ENCODE results near the gene ACER3.

DNA sequence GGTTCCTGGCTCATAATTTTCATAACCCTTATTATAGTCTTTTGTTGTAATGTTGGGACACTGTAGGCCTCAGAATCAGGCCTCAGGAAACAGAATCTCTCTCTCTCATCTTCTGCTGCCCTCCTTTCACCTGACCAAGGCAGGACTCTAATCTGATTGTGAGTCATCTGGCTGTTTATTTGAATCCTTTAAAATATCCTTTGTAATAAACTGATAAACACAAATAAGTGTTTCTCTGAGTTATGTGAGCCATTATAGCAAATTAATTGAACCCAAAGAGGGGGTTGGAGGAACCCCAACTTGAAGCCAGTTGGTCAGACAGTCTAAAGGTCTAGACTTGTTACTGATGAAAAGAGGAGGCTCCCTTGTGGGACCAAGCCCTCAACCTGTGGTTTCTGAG lies 30.6 kb downstream of the ACER3 start:
- no peak for TF ChIP-seq POLR2AphosphoS5 (IDR thresholded peaks at IDR 0.05; ENCODE audit: low read depth)
- TF ChIP-seq, protein P1, sequence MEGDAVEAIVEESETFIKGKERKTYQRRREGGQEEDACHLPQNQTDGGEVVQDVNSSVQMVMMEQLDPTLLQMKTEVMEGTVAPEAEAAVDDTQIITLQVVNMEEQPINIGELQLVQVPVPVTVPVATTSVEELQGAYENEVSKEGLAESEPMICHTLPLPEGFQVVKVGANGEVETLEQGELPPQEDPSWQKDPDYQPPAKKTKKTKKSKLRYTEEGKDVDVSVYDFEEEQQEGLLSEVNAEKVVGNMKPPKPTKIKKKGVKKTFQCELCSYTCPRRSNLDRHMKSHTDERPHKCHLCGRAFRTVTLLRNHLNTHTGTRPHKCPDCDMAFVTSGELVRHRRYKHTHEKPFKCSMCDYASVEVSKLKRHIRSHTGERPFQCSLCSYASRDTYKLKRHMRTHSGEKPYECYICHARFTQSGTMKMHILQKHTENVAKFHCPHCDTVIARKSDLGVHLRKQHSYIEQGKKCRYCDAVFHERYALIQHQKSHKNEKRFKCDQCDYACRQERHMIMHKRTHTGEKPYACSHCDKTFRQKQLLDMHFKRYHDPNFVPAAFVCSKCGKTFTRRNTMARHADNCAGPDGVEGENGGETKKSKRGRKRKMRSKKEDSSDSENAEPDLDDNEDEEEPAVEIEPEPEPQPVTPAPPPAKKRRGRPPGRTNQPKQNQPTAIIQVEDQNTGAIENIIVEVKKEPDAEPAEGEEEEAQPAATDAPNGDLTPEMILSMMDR (IDR thresholded peaks at IDR 0.05; ENCODE audit: insufficient read depth, low read length) = no peak
- no peak for TF ChIP-seq REST (IDR thresholded peaks at IDR 0.05; ENCODE audit: insufficient replicate concordance, low read depth)
- no peak for TF ChIP-seq GABPA (IDR thresholded peaks at IDR 0.05; ENCODE audit: low read depth)
- TF ChIP-seq SPI1 (IDR thresholded peaks at IDR 0.05; ENCODE audit: borderline replicate concordance, low read depth) = no peak

Measured in HL-60 (cell line).